Lung microvascular endothelial cell (primary cell): Measurements from ENCODE around the gene MAML2. TPM values are rescaled to one million over a fixed set of nuclear protein-coding genes. Genes with fewer than 3 reads are reported as not detected.
A peak's percentile ranks its signal among the peaks of the same experiment; 100 is the strongest.

Source experiments
- DNase-seq, 2 donors: peaks; one replicate each; pipeline versions ENCODE4 v3.0.0 to v3.0.0-alpha.2; 2010; ENCODE audit warnings: low read depth in 2 of 2
- total RNA-seq: library from RNA; depleted of rRNA; stranded (reverse); fragments of >200 nt; gene quantifications from 2 replicates; pipeline ENCODE4 v1.2.1, GENCODE V29; 2014

The MAML2 gene
- total RNA-seq, 1 donor from 2014 or later, result 5.2 TPM

DNA sequence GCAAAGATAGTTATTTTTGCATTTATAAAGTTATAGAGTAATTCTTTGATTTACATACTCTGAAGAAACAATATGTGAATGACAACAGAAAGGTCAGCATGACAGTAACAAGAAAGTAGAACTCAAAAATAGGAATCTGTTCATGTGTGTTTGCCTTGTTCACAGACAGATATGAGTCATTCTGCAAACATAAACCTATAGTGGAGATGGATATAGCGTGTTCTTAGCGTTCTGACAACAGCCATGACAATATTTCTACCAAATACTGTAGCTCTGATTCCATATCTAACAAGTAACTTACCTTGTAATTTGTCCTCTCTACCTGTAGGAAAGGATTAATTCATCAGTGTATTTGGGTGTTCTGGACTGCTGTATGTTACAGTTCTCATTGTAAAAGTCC, 210.6 kb downstream of the MAML2 start:
- no peak for DNase-seq

DNA sequence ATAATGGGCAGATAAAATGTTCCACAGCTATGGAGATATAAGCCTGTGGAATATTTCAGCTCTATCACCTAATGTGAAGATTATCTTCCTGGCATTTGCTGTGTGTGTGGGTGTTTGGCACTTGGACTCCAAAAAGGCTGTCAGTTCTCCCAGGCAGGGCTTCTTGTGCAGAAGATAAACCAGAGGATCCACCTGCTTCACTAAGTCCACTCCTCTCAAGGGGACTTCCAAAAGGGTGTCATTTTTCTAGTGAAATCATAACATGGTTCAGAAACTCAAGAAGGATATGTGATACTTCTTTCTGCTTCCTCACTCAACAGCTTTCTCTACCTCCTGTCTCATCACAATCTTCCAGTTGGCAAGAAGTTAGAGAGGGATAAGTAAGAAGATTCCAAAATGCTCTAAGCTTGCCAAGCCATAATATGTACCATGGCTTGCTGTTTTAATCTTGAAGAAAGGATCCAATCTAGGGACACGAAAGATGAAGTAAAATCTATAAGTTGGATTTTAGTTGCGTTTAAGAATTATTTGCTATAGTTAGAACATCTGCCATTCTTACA, 212.9 kb downstream of the MAML2 start:
- DNase-seq, result no peak

DNA sequence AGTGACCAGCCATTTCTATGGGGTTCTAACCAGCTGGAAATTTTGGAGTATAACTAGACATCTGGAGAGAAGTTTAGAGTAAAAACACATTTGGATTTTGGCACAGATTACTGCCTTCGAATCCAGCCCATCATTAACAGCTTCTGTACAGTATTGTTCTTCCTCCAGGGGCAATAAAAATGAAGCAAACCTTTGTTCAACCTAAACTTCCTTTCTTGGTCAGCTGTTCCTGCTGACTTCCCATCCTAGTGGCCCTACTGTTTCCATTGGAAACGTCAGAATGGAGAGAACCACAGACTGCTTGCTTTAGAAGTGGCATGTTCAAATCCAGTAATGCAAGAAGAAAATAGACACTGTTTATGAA, 215.4 kb downstream of the MAML2 start:
- DNase-seq, result peak in 1 of 2 donors; percentile 75

DNA sequence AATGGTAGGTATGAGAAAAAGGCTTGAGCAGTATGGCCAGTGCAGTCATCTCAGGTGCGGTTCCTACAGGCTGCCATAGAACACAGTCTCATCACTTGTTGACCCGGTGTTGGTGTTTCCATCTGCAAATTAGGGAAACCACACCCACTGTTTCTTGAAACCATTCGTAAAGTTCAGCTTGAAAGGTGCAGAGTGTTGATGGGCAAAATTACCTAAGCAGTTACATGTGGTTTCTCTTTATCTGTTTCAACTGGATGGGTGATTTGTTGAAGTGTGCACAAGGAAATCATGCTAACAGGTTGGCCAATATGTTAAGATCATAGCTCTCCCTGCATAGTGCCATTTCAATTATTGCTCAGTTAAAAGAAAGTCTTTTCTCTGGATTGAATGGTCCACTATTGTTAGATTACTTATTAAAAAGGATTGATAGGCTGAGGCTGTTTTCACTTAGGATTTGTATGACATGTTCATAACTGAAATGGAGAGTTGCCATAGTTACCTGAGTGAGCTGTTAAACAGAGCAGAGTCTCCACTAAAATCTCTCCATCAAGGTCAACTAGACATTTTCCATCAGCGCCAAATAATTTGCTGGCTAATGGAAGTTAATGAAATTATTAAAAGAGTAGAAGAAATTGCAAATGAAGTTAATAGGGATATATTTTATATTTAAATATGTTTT, 215.9 kb downstream of the MAML2 start:
- peak in 1 of 2 donors; percentile 84 for DNase-seq

DNA sequence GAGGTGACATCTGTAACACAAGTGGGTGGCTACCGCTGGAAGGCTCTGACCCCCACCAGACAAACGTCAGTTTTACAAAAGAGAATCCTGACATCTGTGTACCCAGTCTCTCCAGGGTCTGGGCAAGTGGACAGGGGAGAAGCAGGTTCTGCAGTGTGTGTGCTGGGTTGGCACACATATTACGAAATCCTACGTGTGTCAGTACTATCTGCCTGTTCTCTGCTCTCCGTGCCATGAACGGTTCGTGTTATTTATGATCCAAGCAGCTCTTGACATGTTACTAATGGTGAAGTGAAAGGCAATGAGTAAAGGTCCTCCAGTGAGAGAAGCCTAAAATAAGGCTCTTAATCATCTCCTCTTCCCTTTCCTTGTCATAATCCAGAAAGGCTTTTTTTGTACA, 217.6 kb downstream of the MAML2 start:
- DNase-seq, result no peak

DNA sequence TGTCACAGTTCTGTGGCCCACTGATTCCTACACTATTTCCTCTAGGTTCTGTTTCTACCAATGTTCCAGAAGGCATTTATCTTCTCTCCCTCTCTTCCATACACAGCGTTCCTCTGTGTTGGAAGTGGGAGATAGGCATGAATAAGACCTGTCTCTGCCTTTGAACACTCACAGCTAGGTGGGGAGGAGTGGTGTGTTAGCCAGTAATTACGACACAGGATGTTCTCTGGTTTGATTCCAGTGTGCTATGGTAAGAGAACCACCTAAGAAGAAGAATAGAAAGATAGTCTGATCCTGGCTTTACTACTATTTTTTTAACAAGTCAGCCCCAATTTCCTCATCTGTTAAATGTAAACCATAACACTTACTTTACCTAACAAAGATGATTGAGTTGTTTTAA, 218.8 kb downstream of the MAML2 start:
- no peak for DNase-seq

DNA sequence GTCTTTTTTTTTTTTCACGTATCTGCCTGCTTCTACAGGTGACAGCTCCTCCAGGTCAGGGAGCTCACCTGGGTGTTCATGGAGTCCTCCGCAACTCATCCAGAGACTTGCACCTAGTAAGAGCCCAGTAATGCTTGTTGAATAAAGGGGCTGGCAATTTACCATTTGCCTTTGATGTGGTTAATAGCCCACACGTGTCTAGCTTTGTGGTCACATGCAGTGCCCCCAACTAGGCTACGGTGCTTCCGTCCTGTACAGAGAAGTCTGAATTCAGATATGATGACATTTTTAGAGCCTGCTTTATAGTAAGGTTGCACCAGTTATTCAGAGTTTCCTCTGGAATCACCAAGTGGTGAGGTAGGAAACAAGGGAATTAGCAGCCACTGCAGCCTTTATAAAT, 219.7 kb downstream of the MAML2 start:
- no peak for DNase-seq

DNA sequence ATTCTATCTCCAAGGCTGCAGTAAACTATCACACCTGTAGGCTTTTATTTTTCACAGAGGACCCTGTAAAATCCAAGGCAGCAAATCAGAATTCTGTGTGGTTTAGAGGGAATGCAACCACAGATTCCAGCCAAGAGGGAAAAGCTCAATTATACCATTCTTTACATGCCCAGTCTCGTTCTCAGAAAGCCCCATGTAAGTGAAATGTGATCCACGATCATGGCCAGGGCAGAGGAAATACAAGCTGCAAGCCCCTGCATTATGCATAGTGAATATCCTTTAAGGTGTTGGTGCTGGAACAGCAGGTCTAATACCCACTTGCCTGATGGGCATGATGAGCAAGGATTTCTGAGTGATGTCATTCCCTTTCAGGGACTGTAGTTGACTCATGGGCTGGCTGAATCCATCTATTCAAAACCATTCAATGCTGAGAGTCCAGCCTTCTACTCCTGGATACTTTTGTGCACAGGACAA, 220.4 kb downstream of the MAML2 start:
- DNase-seq, result no peak

DNA sequence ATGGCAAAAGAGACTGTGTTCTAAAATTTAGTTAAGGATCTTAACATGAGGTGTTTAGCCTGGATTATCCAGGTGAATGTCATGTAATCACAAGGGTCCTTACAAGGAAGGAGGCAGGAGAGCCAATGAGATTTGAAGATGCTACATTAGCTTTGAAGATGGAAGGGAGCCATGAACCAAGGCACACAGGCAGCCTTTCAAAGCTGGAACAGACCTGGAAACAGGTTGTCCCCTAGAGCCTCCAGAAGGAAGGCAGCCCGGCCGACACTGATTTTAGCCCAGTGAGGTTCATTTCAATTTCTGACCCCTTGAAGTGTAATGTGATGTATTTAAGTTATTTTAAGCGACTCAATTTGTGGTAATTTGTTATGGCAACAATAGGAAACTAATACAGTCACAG, 223.8 kb downstream of the MAML2 start:
- DNase-seq, result no peak

DNA sequence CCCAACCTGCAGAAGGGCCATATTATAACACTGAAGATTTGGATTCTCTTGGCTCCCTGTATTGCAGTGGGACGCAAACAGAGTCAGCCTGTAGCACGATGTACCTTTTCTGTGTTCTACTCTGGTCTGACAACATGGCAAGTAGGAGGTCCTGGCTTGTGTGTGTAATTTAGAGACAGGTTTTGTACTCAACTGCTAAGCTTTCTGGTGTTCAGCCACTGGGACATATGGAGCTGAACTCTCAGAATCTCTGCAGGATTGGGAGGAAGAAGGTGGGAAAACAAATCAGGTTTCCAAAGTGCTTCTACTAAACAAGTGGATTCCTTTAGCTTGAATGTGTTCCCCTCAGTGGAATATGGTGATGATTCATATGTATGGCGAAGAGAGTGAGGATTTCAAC, 226.6 kb downstream of the MAML2 start:
- no peak for DNase-seq

DNA sequence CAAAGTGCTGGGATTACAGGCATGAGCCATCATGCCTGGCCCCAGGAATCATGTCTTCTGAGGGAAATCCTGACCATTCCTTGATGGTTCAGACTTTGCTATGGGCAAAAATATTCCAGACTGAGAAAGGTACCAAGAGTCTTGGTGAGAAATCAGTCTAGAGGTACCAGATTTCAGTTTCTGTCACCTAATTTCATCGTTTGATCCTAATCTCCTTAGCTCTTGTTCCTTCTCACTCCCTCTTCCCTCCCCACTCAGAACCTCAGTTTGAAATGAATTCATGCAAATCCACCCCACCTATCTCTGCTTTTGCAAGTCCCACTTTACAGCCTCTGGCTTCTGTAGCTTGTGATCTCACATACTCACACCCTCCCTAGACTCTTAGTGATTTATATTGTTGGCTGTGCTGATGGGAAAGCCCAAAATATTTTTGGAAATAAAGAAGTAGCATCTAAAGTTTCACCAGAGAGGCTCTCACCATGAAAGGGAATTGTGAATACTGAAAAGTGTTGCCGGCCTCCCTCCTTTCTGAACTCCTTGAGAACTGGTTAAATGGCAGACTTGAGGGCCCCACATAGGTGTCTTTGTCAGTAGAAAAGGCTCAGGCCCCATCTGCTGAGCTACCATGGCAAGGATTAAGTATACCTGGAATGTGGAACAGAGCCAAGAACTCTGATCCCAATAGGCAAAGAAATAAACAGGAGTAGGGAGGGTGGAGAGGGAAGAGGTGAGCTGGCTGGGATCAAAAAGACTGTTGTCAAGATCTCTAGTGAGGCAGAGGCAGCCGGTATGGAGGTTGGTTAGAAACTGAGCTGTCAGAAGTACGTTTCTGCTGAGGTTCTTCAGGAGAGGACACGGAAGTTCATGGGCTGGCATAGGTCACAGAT, 228.6 kb downstream of the MAML2 start:
- DNase-seq, result no peak

DNA sequence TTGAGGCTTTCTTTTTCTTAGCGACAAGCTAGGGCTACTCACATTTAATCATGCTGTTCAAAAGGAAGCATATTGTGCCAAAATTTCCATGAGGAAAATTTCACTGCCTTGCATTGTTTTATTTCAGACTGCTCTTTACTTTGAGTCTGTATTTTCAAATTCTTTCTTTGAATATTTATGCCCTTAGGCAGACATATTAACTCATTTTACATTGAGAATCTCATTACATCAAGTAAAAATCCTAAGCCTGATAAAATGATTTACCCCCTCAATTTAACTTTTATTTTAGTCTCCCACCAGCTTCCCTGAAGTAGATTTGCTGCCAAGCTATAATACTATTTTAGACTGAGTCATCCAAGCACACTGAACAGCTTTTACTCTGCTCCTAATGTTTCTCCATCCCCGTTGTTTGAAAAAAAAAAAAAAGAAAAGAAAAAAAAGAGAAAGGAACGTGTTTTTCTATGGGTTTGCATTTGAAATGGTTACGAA, 229.8 kb downstream of the MAML2 start:
- peak; percentile 41 to 55 for DNase-seq

DNA sequence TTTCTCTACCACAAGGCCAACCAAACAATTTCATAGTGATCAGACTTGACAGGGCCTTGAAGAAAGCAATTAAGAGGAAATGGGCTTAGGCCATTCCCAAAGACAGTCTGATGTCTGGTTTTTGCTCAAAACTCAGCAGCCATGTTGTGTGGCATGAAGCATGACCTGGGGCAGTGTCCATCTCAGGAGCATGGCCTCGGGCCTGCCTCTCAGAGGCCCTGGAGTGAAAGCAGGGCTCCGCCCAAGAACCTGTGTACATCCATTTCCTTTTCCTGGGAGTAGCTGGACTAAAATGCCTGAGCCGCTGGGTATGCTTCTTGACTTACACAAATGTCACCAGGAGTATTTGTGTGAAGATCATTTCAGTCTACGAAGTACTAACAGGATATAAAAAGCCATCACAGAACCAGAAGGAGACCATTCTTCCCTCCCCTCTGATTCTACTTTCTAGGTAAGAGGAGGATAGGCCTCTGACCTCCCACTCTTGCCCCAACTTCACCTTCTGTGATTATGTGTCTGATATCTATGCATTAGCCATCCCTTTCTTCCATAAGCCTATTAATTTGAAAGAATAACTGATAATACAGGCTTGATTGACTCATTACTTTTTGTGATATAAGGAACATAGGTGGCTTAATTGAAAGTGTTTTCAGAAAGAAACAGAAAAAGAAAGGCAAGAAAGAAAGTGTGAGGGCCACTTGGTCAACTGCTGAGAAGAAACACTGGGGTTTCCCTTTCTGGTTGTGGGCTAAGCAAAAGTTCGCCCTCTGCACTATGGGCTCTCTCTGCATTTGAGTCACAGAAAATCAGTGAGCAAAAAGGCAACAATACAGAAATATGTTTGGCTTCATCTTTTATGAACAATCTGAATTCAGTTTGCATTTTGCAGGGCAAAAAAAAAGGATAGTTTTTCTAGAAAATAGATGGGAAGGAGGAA, 230.5 kb downstream of the MAML2 start:
- peak in 1 of 2 donors; percentile 29 for DNase-seq

DNA sequence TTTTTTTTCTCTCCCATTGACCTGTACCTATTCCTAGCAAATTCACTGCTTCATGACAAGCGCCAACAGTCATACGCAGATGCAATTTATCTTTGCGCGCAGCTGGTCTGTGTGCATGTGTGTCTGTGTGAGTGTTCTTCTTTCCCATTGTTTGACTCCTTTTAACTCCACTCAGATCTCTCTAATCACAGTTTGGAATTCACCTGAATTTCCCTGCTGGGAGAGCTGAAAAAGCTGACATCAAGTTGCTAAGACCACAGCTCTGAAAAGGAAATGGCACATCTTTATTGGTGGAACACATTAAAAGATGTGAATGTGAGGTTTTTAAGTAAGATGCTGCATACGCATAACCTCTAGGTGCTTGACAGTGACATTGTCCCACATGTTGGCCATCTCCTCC, 231.7 kb downstream of the MAML2 start:
- peak in 1 of 2 donors; percentile 67 for DNase-seq

DNA sequence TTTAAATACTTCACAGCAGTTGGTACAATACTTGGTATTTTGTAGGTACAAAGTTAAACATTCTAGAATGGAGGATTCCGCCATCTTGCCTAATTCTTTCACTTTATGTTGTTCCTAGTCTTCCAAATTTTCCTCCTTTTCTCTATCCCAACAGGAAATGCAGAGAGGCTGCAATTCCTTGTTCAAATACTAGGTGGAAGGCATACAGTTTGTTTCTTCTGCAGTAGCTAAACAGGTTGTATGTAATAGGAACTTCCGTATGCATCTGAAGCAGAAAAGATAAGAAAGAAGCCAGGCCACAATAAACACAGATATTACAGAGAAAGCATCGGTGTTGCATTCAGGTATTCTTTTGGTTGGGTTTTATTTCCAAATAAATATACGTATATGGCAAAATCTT, 232.7 kb downstream of the MAML2 start:
- no peak for DNase-seq

DNA sequence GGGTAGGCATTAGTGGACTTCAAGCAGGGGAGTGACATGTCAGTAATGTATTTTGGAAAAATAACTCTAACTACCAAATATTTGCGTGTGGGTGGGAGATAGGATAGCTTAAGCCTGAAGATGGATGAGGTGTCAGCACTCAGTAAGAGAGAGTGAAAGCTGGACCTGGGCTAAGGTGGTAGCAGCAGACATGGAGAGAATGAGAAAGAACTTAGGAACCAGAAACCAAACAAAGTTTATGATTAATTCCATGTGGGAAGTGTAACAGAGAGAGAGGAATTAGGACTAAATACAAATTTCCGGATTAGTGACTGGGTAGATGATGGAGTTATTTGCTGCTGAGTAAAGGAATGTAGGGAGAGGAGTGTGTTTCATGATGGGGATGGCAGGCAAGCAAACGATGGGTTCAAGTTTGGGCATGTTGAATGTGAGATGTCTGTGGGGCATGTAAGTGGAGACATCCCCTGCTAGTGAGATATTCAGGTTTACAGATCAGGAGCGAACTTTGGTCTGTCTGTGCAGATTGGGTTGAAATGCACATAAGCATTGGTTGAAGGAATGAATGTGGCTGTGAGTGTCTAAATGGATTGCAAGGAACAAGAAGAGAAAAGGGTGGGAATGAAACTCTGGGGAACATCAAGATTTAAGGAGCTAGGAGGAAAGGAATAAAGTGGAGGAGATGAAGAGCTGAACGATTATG, 233.5 kb downstream of the MAML2 start:
- DNase-seq, result no peak

DNA sequence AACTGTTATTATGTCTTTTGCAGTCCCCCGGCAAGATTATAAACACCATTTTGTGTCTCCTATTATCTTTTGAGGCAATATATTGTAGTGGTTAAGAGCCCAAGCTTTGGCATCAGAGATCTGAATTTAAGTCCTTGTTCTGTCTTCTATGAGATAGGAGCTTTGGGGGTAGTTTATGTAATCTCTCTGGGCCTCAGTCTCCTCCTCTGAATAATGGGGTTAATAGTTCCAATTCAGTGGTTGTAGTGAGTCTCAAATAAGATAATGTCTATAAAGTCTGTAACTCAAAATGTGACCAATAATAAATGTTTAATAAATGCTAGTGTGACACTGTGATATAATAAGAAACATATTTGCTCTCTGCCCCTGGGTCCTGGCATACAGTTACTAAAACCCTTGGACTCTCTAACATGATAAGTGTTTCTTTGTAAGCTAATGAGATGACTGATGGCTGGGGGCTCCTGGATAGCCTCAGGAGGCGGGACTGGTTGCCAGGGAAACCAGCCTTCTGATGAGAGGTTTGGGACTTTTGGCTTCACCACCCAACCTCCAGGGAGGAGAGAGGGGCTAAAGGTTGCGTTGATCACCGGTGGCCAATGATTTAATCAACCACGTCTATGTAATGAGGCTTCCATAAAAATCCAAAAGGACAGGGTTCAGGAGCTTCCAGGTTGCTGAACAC, 235.7 kb downstream of the MAML2 start:
- DNase-seq, result no peak

DNA sequence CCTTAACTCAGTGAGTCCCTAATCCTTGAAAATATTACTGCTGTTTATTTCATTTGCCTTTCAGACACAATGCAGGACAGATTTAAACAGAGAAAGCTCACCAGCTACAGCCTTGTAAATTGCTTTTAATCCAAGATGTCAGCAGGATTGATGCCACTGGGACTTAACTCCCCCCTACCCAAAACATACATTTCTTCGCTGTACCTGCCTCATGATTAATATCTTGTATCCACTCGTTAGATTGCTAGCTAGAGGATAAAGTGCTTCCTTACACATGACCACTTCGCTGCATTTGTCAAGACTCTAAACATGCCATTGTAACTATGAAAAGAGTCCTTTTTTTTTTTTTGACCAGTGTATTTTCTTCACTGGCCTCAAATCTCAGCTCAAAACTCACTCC, 236.3 kb downstream of the MAML2 start:
- DNase-seq, result no peak

DNA sequence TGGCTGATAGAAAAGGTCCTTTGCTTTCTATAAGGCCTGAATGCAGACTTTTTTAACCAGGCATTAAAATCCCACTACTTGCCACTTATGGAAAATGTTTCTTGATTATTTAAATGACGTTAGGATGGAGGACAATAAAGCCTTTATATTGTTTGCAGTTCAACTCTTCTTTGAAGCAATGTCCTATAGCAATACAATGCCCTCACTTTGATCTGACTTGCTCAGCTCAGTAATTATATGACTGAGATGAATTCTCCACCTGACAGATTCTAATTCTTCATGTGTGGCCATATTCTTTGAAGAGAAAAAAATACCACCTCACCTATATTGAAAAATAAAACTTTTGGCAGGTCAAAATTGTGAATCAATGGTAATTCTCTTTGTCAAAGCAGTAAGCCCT, 237.1 kb downstream of the MAML2 start:
- DNase-seq, result no peak
